Measurements from ENCODE around the gene GNB4. TPM values are rescaled to one million over a fixed set of nuclear protein-coding genes. Genes with fewer than 3 reads are reported as not detected.
A peak's percentile ranks its signal among the peaks of the same experiment; 100 is the strongest.

Gene GNB4
- total and polyA plus RNA-seq, 9 of the 15 experiments (the other 6 are each of a cell fraction or from before 2014, with no cell fraction given), result 6.8 to 36.7 (median 21.4) TPM

GRCh38 chr3:179450901-179451264 is 387 bp downstream of the GNB4 start (continued):
- peak; percentile 13; the same call in 1 of the 2 replicates for TF ChIP-seq ETS1 (conservative IDR thresholded peaks at IDR 0.05; ENCODE audit: control insufficient read depth, low read depth, low read length)
- TF ChIP-seq ZNF79 (CRISPR knock-in tag; IDR thresholded peaks at IDR 0.05; ENCODE audit: low read depth), result no peak
- no peak for TF ChIP-seq ZNF253 (CRISPR knock-in tag; conservative IDR thresholded peaks at IDR 0.05)
- no peak for TF ChIP-seq NR0B1 (IDR thresholded peaks at IDR 0.05; ENCODE audit: partially characterized antibody)
- no peak for TF ChIP-seq ZBTB33 (CRISPR knock-in tag; IDR thresholded peaks at IDR 0.05)
- TF ChIP-seq ZNF197 (CRISPR knock-in tag; IDR thresholded peaks at IDR 0.05; ENCODE audit: low read depth), result no peak
- no peak for TF ChIP-seq RBM22 (IDR thresholded peaks at IDR 0.05; ENCODE audit: low read depth, low read length, poor library complexity, severe bottlenecking)
- no peak for TF ChIP-seq ZC3H11A (IDR thresholded peaks at IDR 0.05; ENCODE audit: low read depth, low read length)
- no peak for TF ChIP-seq ZBTB8A (IDR thresholded peaks at IDR 0.05; ENCODE audit: partially characterized antibody)
- no peak for TF ChIP-seq HCFC1 (IDR thresholded peaks at IDR 0.05; ENCODE audit: low read depth, low read length)
- TF ChIP-seq ZNF311 (CRISPR knock-in tag; IDR thresholded peaks at IDR 0.05), result no peak
- TF ChIP-seq ZNF3 (CRISPR knock-in tag; IDR thresholded peaks at IDR 0.05), result no peak
- TF ChIP-seq AFF1 (IDR thresholded peaks at IDR 0.05; ENCODE audit: low read depth in 1 of 2, partially characterized antibody in 2 of 2), result no peak
- TF ChIP-seq KAT7 (CRISPR knock-in tag; IDR thresholded peaks at IDR 0.05; ENCODE audit: borderline replicate concordance), result 0 out of 2 replicates have a peak, but pooled peaks have one; percentile 33
- peak; percentile 18; the same call in 1 of the 2 replicates for TF ChIP-seq CREB1 (IDR thresholded peaks at IDR 0.05)
- 0 out of 2 replicates have a peak, but pooled peaks have one; percentile 42 for TF ChIP-seq CREB1 (CRISPR knock-in tag; IDR thresholded peaks at IDR 0.05)
- no peak for TF ChIP-seq RBM25 (IDR thresholded peaks at IDR 0.05; ENCODE audit: low read depth, low read length, severe bottlenecking)

All from K562 (cell line).